Omental fat pad (tissue), 4 donors: ENCODE data around the gene MEGF8. TPM values are rescaled to one million over a fixed set of nuclear protein-coding genes. Genes with fewer than 3 reads are reported as not detected.

Source experiments
- ATAC-seq: fragments of 150-250 bp; one replicate; pipeline ENCODE4 v1.9.1; 2016; ENCODE audit warnings: mild to moderate bottlenecking, moderate library complexity; ENCODE audit not compliant: low FRiP score
- DNase-seq: peaks from one replicate; pipeline ENCODE4 v3.0.0-alpha.2; 2019; ENCODE audit warnings: low spot score
- CTCF ChIP-seq, 3 donors: fragments of 450-650 bp; IDR thresholded peaks; one replicate each; pipeline ENCODE4 v1.5.1; 2016 to 2017; ENCODE audit warnings: antibody characterized with exemption in 3 of 3, mild to moderate bottlenecking in 3 of 3, moderate library complexity in 2 of 3
- total RNA-seq, 4 donors: library from RNA; depleted of rRNA; stranded (reverse); fragments of >200 nt; gene quantifications; one replicate each; pipeline ENCODE4 v1.1.0, GENCODE V29; 2016

MEGF8 gene
- total RNA-seq, 4 donors from 2014 or later: 15.3 to 20.5 (median 18.4) TPM

- peak; percentile 62 for ATAC-seq
- TF ChIP-seq CTCF (IDR thresholded peaks at IDR 0.05): peak in 1 of 3 donors; percentile 49
- peak; percentile 95 for DNase-seq
Observed at GRCh38 chr19:42401365-42402303, 76.2 kb downstream of the MEGF8 start.

GRCh38 chr19:42402376-42403116, 77.1 kb downstream of the MEGF8 start:
- DNase-seq (no peak), ATAC-seq (no peak)
- no peak for TF ChIP-seq CTCF (IDR thresholded peaks at IDR 0.05)

- no peak for TF ChIP-seq CTCF (IDR thresholded peaks at IDR 0.05)
- no peak for ATAC-seq
- no peak for DNase-seq
Observed at GRCh38 chr19:42403586-42403985, 78.2 kb downstream of the MEGF8 start.

GRCh38 chr19:42406111-42406510, 80.7 kb downstream of the MEGF8 start:
- no peak for DNase-seq
- ATAC-seq: no peak
- no peak for TF ChIP-seq CTCF (IDR thresholded peaks at IDR 0.05)

- DNase-seq (no peak), ATAC-seq (no peak)
- no peak for TF ChIP-seq CTCF (IDR thresholded peaks at IDR 0.05)
Observed at GRCh38 chr19:42407085-42407815, 81.8 kb downstream of the MEGF8 start.

- no peak for TF ChIP-seq CTCF (IDR thresholded peaks at IDR 0.05)
- ATAC-seq (no peak), DNase-seq (no peak)
Observed at GRCh38 chr19:42407816-42408175, 82.4 kb downstream of the MEGF8 start.
